K562 (cell line): ENCODE measurements around the gene IGF2BP3. TPM values are rescaled to one million over a fixed set of nuclear protein-coding genes. Genes with fewer than 3 reads are reported as not detected.

Experiments used
- BRD9 ChIP-seq: fragments of 450-650 bp; IDR thresholded peaks from 2 replicates; pipeline ENCODE4 v1.6.1; 2018; ENCODE audit warnings: low read depth; ENCODE audit not compliant: partially characterized antibody
- CEBPG ChIP-seq, 3 experiments: fragments of 200-800 bp in 1 of 3; sonication (Bioruptor generic) in 1 of 3; sonication (generic) in 1 of 3; formaldehyde crosslinking in 1 of 3; IDR thresholded peaks in 2 of 3; conservative IDR thresholded peaks in 1 of 3; 2 replicates each; pipeline versions ENCODE4 v1.6.1 to v1.8.0; 2016 to 2022; ENCODE audit warnings: missing compliant biosample characterization in 2 of 3, missing genetic modification characterization in 2 of 3, mild to moderate bottlenecking in 1 of 3, missing genetic modification reagents in 1 of 3
- MTF1 ChIP-seq: fragments of 250-450 bp; sonication (Bioruptor Pico); IDR thresholded peaks from 2 replicates; pipeline ENCODE4 v1.9.0; 2021; ENCODE audit warnings: moderate library complexity, mild to moderate bottlenecking, inconsistent platforms, borderline replicate concordance
- PREB ChIP-seq: sonication (generic); formaldehyde crosslinking; IDR thresholded peaks from 2 replicates; pipeline ENCODE4 v1.8.1; 2023; ENCODE audit warnings: mild to moderate bottlenecking, missing genetic modification reagents
- ZBED1 ChIP-seq: IDR thresholded peaks from 2 replicates; pipeline ENCODE4 v1.6.1; 2014
- ZNF282 ChIP-seq: sonication (generic); formaldehyde crosslinking; IDR thresholded peaks from 2 replicates; pipeline ENCODE4 v1.8.1; 2023; ENCODE audit warnings: missing genetic modification reagents
- polyA plus RNA-seq, 8 experiments: library from polyadenylated mRNA; depleted of rRNA in 4 of 8; stranded (reverse) in 5 of 8; unstranded in 3 of 8; fragments of >200 nt; fragmentation: Nextera tagmentation in 2 of 8; fragmentation: Illumina TruSeq in 1 of 8; extraction: Ambion mirVana in 2 of 8; extraction: Trizol in 1 of 8; gene quantifications; 2 replicates each; pipeline versions ENCODE4 v1.2.1 to v1.2.3, GENCODE V29; 2011 to 2014; ENCODE audit warnings: inconsistent platforms in 1 of 8, missing spikeins in 1 of 8
- total RNA-seq, 7 experiments: library from RNA; depleted of rRNA in 6 of 7; stranded (reverse); fragments of >200 nt in 6 of 7; fragmentation: Illumina TruSeq in 2 of 7; extraction: Trizol in 2 of 7; gene quantifications; 2 replicates each; pipeline versions ENCODE4 v1.2.1 to v1.2.3, GENCODE V29; 2011 to 2021; ENCODE audit warnings: low replicate concordance in 1 of 7
- TF ChIP-seq, protein P1 (sequence below): fragments of 450-650 bp; IDR thresholded peaks from 2 replicates; pipeline ENCODE4 v1.6.1; 2017; ENCODE audit warnings: mild to moderate bottlenecking, moderate library complexity
- TF ChIP-seq, protein P2 (sequence below): fragments of 450-650 bp; IDR thresholded peaks from 2 replicates; pipeline ENCODE4 v1.6.1; 2016; ENCODE audit warnings: missing biosample characterization, missing genetic modification characterization

IGF2BP3 gene
- total and polyA plus RNA-seq, 9 of the 15 experiments (the other 6 are each of a cell fraction or from before 2014, with no cell fraction given), result 8.4 to 88.1 (median 61.2) TPM

DNA sequence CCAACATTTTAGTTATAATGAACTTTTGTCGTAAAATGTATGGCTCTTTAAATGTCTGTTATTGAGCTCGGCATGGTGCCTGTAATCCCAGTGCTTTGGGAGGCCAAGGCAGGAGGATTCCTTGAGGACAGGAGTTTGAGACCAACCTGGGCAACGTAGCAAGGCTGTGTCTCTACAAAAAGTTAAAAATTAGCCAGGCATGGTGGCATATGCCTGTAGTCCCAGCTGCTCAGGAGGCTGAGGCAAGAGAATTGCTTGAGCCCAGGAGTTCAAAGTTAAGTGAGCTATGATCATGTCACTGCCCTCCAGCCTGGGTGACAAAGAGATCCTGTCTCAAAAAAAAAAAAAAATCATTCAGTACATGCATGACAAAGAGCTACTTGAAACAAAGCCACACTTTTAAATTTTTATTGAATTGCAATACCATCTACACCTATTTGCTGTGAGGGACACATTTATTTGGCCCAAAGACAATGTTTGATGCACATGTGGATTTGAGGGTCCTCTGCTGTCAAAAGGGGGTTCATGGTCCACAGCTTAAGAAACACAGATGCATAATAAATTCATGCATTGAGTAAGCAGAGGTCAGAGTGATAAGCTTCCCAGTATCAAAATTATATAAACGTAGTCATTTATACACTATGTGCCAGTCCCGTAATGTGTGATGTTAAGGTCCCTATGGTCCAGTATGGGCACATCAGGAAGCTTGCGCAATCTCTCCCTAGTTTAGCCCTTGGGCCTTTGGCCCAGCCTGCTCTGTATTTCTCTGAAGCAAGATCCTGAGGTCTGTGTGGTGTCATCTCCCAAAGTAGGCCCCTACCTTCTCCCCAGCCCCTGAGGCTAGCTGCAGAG is 175.5 kb downstream of the IGF2BP3 start (continued):
- TF ChIP-seq, protein P1, sequence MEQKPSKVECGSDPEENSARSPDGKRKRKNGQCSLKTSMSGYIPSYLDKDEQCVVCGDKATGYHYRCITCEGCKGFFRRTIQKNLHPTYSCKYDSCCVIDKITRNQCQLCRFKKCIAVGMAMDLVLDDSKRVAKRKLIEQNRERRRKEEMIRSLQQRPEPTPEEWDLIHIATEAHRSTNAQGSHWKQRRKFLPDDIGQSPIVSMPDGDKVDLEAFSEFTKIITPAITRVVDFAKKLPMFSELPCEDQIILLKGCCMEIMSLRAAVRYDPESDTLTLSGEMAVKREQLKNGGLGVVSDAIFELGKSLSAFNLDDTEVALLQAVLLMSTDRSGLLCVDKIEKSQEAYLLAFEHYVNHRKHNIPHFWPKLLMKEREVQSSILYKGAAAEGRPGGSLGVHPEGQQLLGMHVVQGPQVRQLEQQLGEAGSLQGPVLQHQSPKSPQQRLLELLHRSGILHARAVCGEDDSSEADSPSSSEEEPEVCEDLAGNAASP, result no peak
- TF ChIP-seq CEBPG (CRISPR knock-in tag; IDR thresholded peaks at IDR 0.05), result peak; percentile 75
- TF ChIP-seq CEBPG (tag; conservative IDR thresholded peaks at IDR 0.05 in 1 of 2, IDR thresholded peaks at IDR 0.05 in 1 of 2), result peak; percentile 76 to 79
- no peak for TF ChIP-seq ZNF282 (CRISPR knock-in tag)
- TF ChIP-seq MTF1 (CRISPR knock-in tag), result no peak
- no peak for TF ChIP-seq BRD9
- TF ChIP-seq, protein P2, sequence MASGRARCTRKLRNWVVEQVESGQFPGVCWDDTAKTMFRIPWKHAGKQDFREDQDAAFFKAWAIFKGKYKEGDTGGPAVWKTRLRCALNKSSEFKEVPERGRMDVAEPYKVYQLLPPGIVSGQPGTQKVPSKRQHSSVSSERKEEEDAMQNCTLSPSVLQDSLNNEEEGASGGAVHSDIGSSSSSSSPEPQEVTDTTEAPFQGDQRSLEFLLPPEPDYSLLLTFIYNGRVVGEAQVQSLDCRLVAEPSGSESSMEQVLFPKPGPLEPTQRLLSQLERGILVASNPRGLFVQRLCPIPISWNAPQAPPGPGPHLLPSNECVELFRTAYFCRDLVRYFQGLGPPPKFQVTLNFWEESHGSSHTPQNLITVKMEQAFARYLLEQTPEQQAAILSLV (tag), result 0 out of 2 replicates have a peak, but pooled peaks have one; percentile 13
- no peak for TF ChIP-seq ZBED1
- TF ChIP-seq PREB (CRISPR knock-in tag), result no peak
